ENCODE measurements around the gene SAMD4A. TPM values are rescaled to one million over a fixed set of nuclear protein-coding genes. Genes with fewer than 3 reads are reported as not detected.

The SAMD4A gene
- total RNA-seq, 2 donors from 2014 or later, result 1.9 to 8.0 TPM

- no peak overlapping the region for H3K27ac Mint-ChIP-seq
- H3K27ac ChIP-seq (ENCODE audit: low read depth, low read length), result no peak overlapping the region
- no peak overlapping the region for H3K4me3 ChIP-seq (ENCODE audit: low read length)
These were observed 27.6 kb downstream of the SAMD4A start for GRCh38 chr14:54594537-54594936.

GRCh38 chr14:54597795-54598443 lies 31.0 kb downstream of the SAMD4A start:
- Mint-ChIP-seq H3K27me3 (ENCODE audit: insufficient read depth) (no peaks in the 10 kb centered on the region), H3K27ac (no peak overlapping the region), H3K4me3 (no peak overlapping the region), H3K9me3 (no peaks in the 10 kb centered on the region), H3K36me3 (ENCODE audit: low read depth) (no peaks in the 10 kb centered on the region), H3K4me1 (no peaks in the 10 kb centered on the region)
- 94 to 95% methylated on average over 5 of the region's 5 CpGs for WGBS, 2 experiments (ENCODE audit: insufficient coverage in 1 of 2, insufficient read length in 1 of 2)
- Histone ChIP-seq H3K36me3 (ENCODE audit: control insufficient read depth, insufficient read depth, low read length) (no peaks in the 10 kb centered on the region), H3K4me3 (ENCODE audit: low read length) (no peak overlapping the region), H3K27ac (ENCODE audit: low read depth, low read length) (no peak overlapping the region), H3K4me1 (ENCODE audit: control insufficient read depth, insufficient read depth, low read length) (no peaks in the 10 kb centered on the region), H3K9me3 (ENCODE audit: control insufficient read depth, low read length) (no peaks in the 10 kb centered on the region), H3K27me3 (ENCODE audit: control insufficient read depth, insufficient read depth, low read length, poor library complexity, severe bottlenecking) (no peaks in the 10 kb centered on the region), H3K9ac (ENCODE audit: extremely low read depth, low read length, poor library complexity, severe bottlenecking) (no peak overlapping the region)
- TF ChIP-seq CTCF (conservative IDR thresholded peaks at IDR 0.05), result no peak
- no peak for DNase-seq

More at GRCh38 chr14:54594537-54594936, 27.6 kb downstream of the SAMD4A start:
- Mint-ChIP-seq H3K4me1 (no peaks in the 10 kb centered on the region), H3K4me3 (no peak overlapping the region), H3K27me3 (ENCODE audit: insufficient read depth) (no peaks in the 10 kb centered on the region), H3K36me3 (ENCODE audit: low read depth) (no peaks in the 10 kb centered on the region), H3K9me3 (no peaks in the 10 kb centered on the region)
- Histone ChIP-seq H3K4me1 (ENCODE audit: control insufficient read depth, insufficient read depth, low read length) (no peaks in the 10 kb centered on the region), H3K27me3 (ENCODE audit: control insufficient read depth, insufficient read depth, low read length, poor library complexity, severe bottlenecking) (no peaks in the 10 kb centered on the region), H3K9me3 (ENCODE audit: control insufficient read depth, low read length) (no peaks in the 10 kb centered on the region), H3K9ac (ENCODE audit: extremely low read depth, low read length, poor library complexity, severe bottlenecking) (no peak overlapping the region), H3K36me3 (ENCODE audit: control insufficient read depth, insufficient read depth, low read length) (no peaks in the 10 kb centered on the region)
- no peak for DNase-seq
- WGBS, 2 experiments (ENCODE audit: insufficient coverage in 1 of 2, insufficient read length in 1 of 2), result 92 to 100% methylated on average over 1 of the region's 1 CpG
- no peak for TF ChIP-seq CTCF (conservative IDR thresholded peaks at IDR 0.05)

- Histone ChIP-seq H3K36me3 (ENCODE audit: control insufficient read depth, insufficient read depth, low read length) (no peaks in the 10 kb centered on the region), H3K4me3 (ENCODE audit: low read length) (no peak overlapping the region), H3K9ac (ENCODE audit: extremely low read depth, low read length, poor library complexity, severe bottlenecking) (no peak overlapping the region), H3K9me3 (ENCODE audit: control insufficient read depth, low read length) (no peaks in the 10 kb centered on the region), H3K4me1 (ENCODE audit: control insufficient read depth, insufficient read depth, low read length) (no peaks in the 10 kb centered on the region), H3K27me3 (ENCODE audit: control insufficient read depth, insufficient read depth, low read length, poor library complexity, severe bottlenecking) (no peaks in the 10 kb centered on the region), H3K27ac (ENCODE audit: low read depth, low read length) (no peak overlapping the region)
- H3K9me3 Mint-ChIP-seq, result no peaks in the 10 kb centered on the region
- no peaks in the 10 kb centered on the region for H3K27me3 Mint-ChIP-seq (ENCODE audit: insufficient read depth)
- H3K27ac Mint-ChIP-seq, result no peak overlapping the region
- TF ChIP-seq CTCF (conservative IDR thresholded peaks at IDR 0.05), result no peak
- DNase-seq, result no peak
- no peak overlapping the region for H3K4me3 Mint-ChIP-seq
- H3K4me1 Mint-ChIP-seq, result no peaks in the 10 kb centered on the region
- WGBS, 2 experiments (ENCODE audit: insufficient coverage in 1 of 2, insufficient read length in 1 of 2), result 81% methylated on average over 1 of the region's 1 CpG; no CpG with 5 or more reads in 1 of the 2 experiments
- no peaks in the 10 kb centered on the region for H3K36me3 Mint-ChIP-seq (ENCODE audit: low read depth)
These were observed 33.2 kb downstream of the SAMD4A start for GRCh38 chr14:54599966-54600716.
